Measurements from ENCODE around the gene DNAJC15.
"Not testable (repeated sequence)": the region's sequence is repeated elsewhere in the genome, so short reads cannot be mapped to it uniquely, and the experiment has no call there.

The DNAJC15 gene

GRCh38 chr13:43046259-43046658, 22.9 kb downstream of the DNAJC15 start:
- no peak for DNase-seq

GRCh38 chr13:43054803-43055802, 31.7 kb downstream of the DNAJC15 start:
- no peak for DNase-seq

GRCh38 chr13:43057653-43058317, 34.4 kb downstream of the DNAJC15 start:
- DNase-seq = no peak

GRCh38 chr13:43058318-43058674, 34.9 kb downstream of the DNAJC15 start:
- DNase-seq = no peak

GRCh38 chr13:43058831-43059230, 35.4 kb downstream of the DNAJC15 start:
- DNase-seq = no peak

GRCh38 chr13:43059779-43060178, 36.4 kb downstream of the DNAJC15 start:
- DNase-seq = not testable (repeated sequence)

- not testable (repeated sequence) for DNase-seq
Measured at GRCh38 chr13:43060806-43061205, 37.4 kb downstream of the DNAJC15 start.

GRCh38 chr13:43061496-43062280, 38.3 kb downstream of the DNAJC15 start:
- DNase-seq = no peak

GRCh38 chr13:43071824-43072223, 48.4 kb downstream of the DNAJC15 start:
- DNase-seq = no peak

GRCh38 chr13:43072394-43072793, 49.0 kb downstream of the DNAJC15 start:
- no peak for DNase-seq

GRCh38 chr13:43074824-43075510, 51.6 kb downstream of the DNAJC15 start:
- no peak for DNase-seq

- DNase-seq = not testable (repeated sequence)
Measured at GRCh38 chr13:43075511-43075902, 52.1 kb downstream of the DNAJC15 start.

GRCh38 chr13:43077046-43077445, 53.7 kb downstream of the DNAJC15 start:
- no peak for DNase-seq

- no peak for DNase-seq
Measured at GRCh38 chr13:43077461-43077860, 54.1 kb downstream of the DNAJC15 start.

GRCh38 chr13:43077906-43078305, 54.5 kb downstream of the DNAJC15 start:
- no peak for DNase-seq

GRCh38 chr13:43078399-43078798, 55.0 kb downstream of the DNAJC15 start:
- DNase-seq = no peak

- DNase-seq = no peak
Measured at GRCh38 chr13:43079392-43079931, 56.1 kb downstream of the DNAJC15 start.

GRCh38 chr13:43080199-43080598, 56.8 kb downstream of the DNAJC15 start:
- DNase-seq = no peak

- no peak for DNase-seq
Measured at GRCh38 chr13:43081866-43082265, 58.5 kb downstream of the DNAJC15 start.

- DNase-seq = no peak
Measured at GRCh38 chr13:43083750-43084149, 60.4 kb downstream of the DNAJC15 start.

- DNase-seq = peak; percentile 18
Measured at GRCh38 chr13:43085545-43085944, 62.2 kb downstream of the DNAJC15 start.

- DNase-seq = no peak
Measured at GRCh38 chr13:43086181-43086580, 62.8 kb downstream of the DNAJC15 start.
